ENCODE results near the gene TYW1B.
"Not testable (repeated sequence)": the region's sequence is repeated elsewhere in the genome, so short reads cannot be mapped to it uniquely, and the experiment has no call there.

Gene TYW1B

DNA sequence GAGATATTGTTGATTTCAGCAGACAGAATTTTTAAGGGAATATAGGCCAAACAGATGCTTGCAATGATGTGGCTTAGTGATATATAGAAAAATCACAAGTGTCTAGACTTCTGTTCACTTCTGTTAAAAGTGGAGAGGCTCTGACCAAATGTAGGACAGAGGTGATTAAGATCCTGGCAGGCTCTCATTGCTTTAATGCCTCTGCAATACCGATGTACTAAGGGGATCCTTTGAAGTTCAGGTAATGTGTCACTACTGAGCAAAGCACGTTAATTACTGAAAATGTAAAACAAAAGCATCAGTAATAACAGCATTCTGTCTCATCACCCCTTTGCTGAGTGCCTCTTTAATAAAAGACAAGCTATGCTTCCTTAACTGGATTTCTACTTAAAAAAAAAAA, 131.4 kb downstream of the TYW1B start:
- DNase-seq: not testable (repeated sequence)

GRCh38 chr7:72695482-72695881, 132.5 kb downstream of the TYW1B start:
- not testable (repeated sequence) for DNase-seq

GRCh38 chr7:72691442-72691841, 136.6 kb downstream of the TYW1B start:
- not testable (repeated sequence) for DNase-seq

GRCh38 chr7:72690177-72690576, 137.8 kb downstream of the TYW1B start:
- DNase-seq: not testable (repeated sequence)

GRCh38 chr7:72689344-72689743, 138.7 kb downstream of the TYW1B start:
- DNase-seq: not testable (repeated sequence)

DNA sequence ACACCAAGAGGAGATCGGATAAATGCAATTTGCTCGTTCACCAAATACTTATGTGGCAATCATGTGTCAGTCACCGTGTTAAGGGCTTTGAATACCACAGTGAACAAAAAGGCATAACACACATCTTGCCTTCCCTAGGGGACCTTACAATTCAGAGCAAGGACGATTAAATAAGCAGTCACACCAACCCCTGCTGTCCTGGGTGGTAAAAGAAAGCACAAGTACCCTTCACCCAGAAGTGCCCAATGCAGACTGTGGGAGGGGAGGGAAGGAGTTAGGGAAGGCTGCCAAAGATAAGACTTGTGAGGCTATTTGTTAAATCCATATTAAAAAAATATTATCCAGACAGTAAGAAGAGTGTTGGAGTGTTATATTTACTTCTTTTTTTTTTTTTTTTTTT, 146.8 kb downstream of the TYW1B start:
- not testable (repeated sequence) for DNase-seq

DNA sequence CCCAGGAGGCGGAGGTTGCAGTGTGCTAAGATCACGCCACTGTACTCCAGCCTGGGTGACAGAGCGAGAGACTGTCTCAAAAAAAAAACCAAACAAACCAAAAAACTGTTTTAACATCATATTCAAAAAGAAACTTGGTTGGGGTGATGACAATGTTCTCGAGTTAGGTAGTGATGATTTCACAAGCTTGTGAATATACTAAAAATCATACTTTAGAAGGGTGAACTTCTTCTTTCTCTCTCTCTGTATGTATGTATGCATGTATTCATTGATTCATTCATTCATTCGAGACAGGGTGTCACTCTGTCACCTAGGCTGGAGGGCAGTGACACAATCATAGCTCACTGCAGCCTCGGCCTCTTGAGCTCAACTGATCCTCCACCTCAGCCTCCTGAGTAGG, 151.1 kb downstream of the TYW1B start:
- not testable (repeated sequence) for DNase-seq

- not testable (repeated sequence) for DNase-seq
Measured at GRCh38 chr7:72676086-72676690, 151.8 kb downstream of the TYW1B start.

DNA sequence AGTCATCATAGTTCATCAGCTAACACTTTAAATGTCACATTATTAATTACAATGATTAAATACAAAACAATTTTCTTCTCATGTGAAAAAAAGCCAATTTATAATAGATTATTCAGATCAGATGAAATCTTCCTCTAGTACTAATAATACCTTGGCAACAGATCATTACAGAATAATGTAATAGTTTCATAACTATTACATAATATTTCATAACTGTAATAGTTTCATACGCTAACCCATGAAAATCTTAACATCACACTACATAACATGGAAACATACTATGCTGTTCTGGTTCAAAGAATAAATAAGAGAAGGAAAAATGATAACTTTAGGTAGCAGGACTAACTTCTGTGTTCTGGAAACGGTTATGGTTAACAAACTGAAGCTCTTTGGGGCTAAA, 152.3 kb downstream of the TYW1B start:
- DNase-seq: not testable (repeated sequence)

- DNase-seq: no peak
Measured at GRCh38 chr7:72674394-72674793, 153.6 kb downstream of the TYW1B start.

DNA sequence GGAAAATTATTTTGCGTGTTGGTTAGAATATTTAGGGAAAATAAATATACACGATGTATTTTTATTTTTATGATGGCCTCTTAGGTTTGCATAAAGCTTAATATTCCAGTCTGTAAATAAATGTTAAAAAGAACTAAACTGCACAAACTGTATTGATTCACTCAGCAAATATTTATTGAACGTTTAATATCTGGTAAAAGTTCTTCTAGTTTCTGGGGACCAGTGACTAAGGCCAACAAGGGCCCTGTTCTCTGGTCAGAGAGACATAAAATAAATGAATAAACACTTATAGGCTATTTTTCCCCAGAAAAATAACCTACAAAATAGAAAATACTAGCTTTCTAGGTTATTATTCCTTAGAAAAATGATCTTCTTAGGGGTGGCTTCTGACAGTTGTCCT, 157.2 kb downstream of the TYW1B start:
- not testable (repeated sequence) for DNase-seq

- DNase-seq: not testable (repeated sequence)
Measured at GRCh38 chr7:72668435-72668834, 159.6 kb downstream of the TYW1B start.

- DNase-seq: not testable (repeated sequence)
Measured at GRCh38 chr7:72667049-72667448, 161.0 kb downstream of the TYW1B start.

- not testable (repeated sequence) for DNase-seq
Measured at GRCh38 chr7:72648574-72648973, 179.4 kb downstream of the TYW1B start.

- not testable (repeated sequence) for DNase-seq
Measured at GRCh38 chr7:72643708-72644107, 184.3 kb downstream of the TYW1B start.

DNA sequence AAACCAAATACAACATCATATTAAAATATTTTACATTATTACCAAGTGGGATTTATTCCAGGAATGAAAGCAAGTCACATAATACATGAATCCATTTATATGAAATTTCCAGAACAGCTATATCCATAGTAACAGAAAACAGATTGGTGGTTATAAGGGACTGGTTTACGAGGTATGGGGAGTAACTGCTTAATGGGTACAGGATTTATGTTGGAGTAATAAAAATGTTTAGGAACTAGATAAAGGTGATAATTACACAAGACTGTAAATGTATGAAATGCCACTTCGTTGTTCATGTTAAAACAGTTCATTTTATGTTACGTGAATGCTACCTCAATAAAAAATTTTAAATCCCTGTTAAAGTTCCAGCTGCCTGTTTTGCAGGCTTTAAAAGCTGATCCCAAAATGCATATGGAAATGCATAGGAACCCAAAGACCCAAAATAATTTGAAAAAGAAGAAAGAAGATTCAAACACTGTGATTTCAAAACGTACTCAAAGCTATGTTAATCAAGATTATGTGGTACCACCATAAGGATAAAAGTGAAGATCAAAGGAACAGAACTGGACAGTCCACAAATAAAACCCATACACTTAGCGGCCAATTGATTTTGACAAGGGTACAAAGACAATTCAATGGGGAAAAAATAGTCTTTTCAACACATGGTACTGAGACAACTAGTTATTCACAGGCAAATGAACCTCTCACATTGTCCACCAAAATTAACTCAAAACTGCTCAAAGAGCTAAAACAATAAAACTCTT, 186.3 kb downstream of the TYW1B start:
- DNase-seq: not testable (repeated sequence)

GRCh38 chr7:72640740-72641139, 187.3 kb downstream of the TYW1B start:
- not testable (repeated sequence) for DNase-seq

- not testable (repeated sequence) for DNase-seq
Measured at GRCh38 chr7:72635273-72635908, 192.6 kb downstream of the TYW1B start.

GRCh38 chr7:72632765-72633292, 195.2 kb downstream of the TYW1B start:
- DNase-seq: not testable (repeated sequence)

DNA sequence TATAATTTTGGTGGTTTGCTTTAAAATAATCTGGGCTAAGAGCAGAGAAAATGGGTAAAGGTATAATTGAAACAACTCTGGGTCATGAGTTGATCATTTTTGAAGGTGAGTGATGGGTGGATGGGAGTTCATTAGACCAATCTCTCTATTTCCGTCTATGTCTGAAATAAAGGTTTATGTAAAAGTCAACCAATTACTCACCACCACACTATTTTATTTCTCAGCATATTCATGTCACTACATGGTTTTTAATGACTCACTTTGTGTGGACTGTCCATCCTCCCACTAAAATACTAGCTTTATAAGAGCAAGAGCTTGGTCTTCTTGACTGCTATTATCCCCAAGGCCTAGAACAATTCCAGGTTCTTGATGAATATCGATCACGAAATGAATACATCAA, 199.6 kb downstream of the TYW1B start:
- DNase-seq: not testable (repeated sequence)

DNA sequence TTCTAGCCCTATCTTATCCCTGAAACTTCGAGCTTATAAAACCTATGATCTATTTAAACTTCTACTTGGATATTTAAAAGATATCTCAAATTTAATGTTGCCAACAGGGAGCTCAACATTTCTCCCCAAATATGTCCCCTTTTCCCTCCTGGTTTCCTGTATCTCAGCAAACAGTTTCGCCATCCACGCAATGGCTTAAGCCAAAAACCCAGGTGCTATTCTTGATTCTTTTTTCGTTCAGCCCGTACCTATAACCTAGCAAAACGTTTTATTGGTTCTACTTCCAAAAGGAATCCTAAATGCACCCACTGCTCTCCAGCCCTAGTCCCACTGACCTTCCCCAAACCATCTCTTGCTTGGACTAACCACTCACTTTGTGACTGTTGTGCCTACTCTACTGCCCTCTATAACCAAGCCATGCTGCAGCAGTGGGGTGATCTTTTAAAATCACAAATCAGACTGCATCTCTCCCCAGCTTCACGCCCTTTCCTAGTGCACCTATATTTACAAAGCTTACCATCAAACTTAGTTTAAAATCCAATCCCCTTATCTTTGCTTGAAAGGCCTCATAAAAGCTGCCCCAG, 201.5 kb downstream of the TYW1B start:
- DNase-seq: not testable (repeated sequence)

DNA sequence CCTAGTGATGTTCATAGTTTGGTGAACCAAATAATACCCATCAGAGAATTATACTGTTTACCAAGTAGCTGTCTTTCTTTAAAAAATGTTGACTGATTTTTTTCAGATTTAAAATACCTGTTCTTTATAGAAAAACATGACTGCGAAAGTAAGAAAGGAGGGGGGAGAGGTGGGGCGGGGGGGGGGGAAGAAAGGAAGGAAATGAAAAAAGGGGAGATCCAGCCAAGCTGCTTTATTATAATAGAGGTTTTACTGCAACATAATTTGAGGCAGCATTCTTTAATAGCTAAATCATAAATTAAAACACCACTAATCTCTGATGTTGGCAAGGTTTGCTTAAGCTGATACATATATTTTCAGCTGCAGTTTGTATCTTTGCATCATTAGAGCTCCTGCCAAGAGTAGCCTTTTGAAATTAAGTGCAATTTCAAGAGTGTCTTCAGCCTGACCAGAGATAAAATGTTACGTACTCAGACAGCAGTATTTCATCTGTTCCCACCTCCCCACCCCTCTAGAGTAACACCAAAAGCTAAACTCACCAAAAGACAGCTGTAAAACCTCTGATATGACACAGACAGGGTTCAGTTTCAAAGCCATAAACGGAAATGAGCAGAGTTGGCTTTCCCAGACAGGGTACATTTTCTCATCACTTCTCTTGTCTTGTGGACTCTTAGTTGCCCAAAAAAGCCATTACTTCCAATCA, 202.1 kb downstream of the TYW1B start:
- DNase-seq: not testable (repeated sequence)

Data from right forelimb (tissue), 1 donor.